Measurements from ENCODE around the gene MRPS23.

The MRPS23 gene

GRCh38 chr17:57849874-57850754, at the start of gene MRPS23:
Gene MRPS23, minus strand, starts transcription at chr17:57850044. Its CDS starts 34 bp downstream, at chr17:57850010.
- Histone ChIP-seq H3K36me3 (ENCODE audit: control insufficient read depth in 1 of 2, insufficient read depth in 2 of 2, low read length in 2 of 2) (peaks cover 0 to 6% of the 10 kb centered on the region in 2 donors), H3K4me1 (ENCODE audit: control insufficient read depth in 1 of 2, insufficient read depth in 2 of 2, low read length in 2 of 2) (peaks cover 37 to 39% of the 10 kb centered on the region in 2 donors), H3K27me3 (ENCODE audit: control insufficient read depth in 1 of 2, insufficient read depth in 2 of 2, low read length in 2 of 2) (no peaks in the 10 kb centered on the region)

GRCh38 chr17:57899391-57899790, 49.5 kb upstream of the MRPS23 start:
- Histone ChIP-seq H3K4me3 (ENCODE audit: low read depth in 1 of 2, low read length in 2 of 2) (no peak overlapping the region), H3K9me3 (ENCODE audit: control insufficient read depth in 1 of 2, low read length in 2 of 2) (no peaks in the 10 kb centered on the region), H3K27ac (ENCODE audit: low read depth, low read length) (peak overlapping the region; percentile 68), H3K4me1 (ENCODE audit: control insufficient read depth in 1 of 2, insufficient read depth in 2 of 2, low read length in 2 of 2) (peaks cover 61 to 74% of the 10 kb centered on the region in 2 donors), H3K36me3 (ENCODE audit: control insufficient read depth in 1 of 2, insufficient read depth in 2 of 2, low read length in 2 of 2) (no peaks in the 10 kb centered on the region), H3K9ac (ENCODE audit: low read depth in 1 of 2, low read length in 2 of 2) (peak overlapping the region; percentile 20 to 29), H3K27me3 (ENCODE audit: control insufficient read depth in 1 of 2, insufficient read depth in 2 of 2, low read length in 2 of 2) (no peaks in the 10 kb centered on the region)

More at GRCh38 chr17:57849874-57850754, at the start of gene MRPS23:
- Histone ChIP-seq H3K9ac (ENCODE audit: low read depth in 1 of 2, low read length in 2 of 2) (peak within 1 kb of the TSS; percentile 82 to 87), H3K9me3 (ENCODE audit: control insufficient read depth in 1 of 2, low read length in 2 of 2) (no peaks in the 10 kb centered on the region), H3K4me3 (ENCODE audit: low read depth in 1 of 2, low read length in 2 of 2) (peak within 1 kb of the TSS; percentile 90 to 99), H3K27ac (ENCODE audit: low read depth, low read length) (peak within 1 kb of the TSS; percentile 91)

- H3K4me1 ChIP-seq (ENCODE audit: control insufficient read depth in 1 of 2, insufficient read depth in 2 of 2, low read length in 2 of 2): peaks cover 57 to 68% of the 10 kb centered on the region in 2 donors
- no peak overlapping the region for H3K4me3 ChIP-seq (ENCODE audit: low read depth in 1 of 2, low read length in 2 of 2)
- peak overlapping the region; percentile 20 to 41 for H3K9ac ChIP-seq (ENCODE audit: low read depth in 1 of 2, low read length in 2 of 2)
- peak overlapping the region; percentile 68 for H3K27ac ChIP-seq (ENCODE audit: low read depth, low read length)
- no peaks in the 10 kb centered on the region for H3K27me3 ChIP-seq (ENCODE audit: control insufficient read depth in 1 of 2, insufficient read depth in 2 of 2, low read length in 2 of 2)
- no peaks in the 10 kb centered on the region for H3K36me3 ChIP-seq (ENCODE audit: control insufficient read depth in 1 of 2, insufficient read depth in 2 of 2, low read length in 2 of 2)
- H3K9me3 ChIP-seq (ENCODE audit: control insufficient read depth in 1 of 2, low read length in 2 of 2): no peaks in the 10 kb centered on the region
These were observed 48.9 kb upstream of the MRPS23 start for GRCh38 chr17:57898487-57899311.

GRCh38 chr17:57895382-57896060, 45.7 kb upstream of the MRPS23 start:
- no peak overlapping the region for H3K4me3 ChIP-seq (ENCODE audit: low read depth in 1 of 2, low read length in 2 of 2)
- no peaks in the 10 kb centered on the region for H3K36me3 ChIP-seq (ENCODE audit: control insufficient read depth in 1 of 2, insufficient read depth in 2 of 2, low read length in 2 of 2)
- peaks cover 59 to 61% of the 10 kb centered on the region in 2 donors for H3K4me1 ChIP-seq (ENCODE audit: control insufficient read depth in 1 of 2, insufficient read depth in 2 of 2, low read length in 2 of 2)
- H3K9me3 ChIP-seq (ENCODE audit: control insufficient read depth in 1 of 2, low read length in 2 of 2): no peaks in the 10 kb centered on the region
- H3K27ac ChIP-seq (ENCODE audit: low read depth, low read length): peak overlapping the region; percentile 7
- H3K27me3 ChIP-seq (ENCODE audit: control insufficient read depth in 1 of 2, insufficient read depth in 2 of 2, low read length in 2 of 2): no peaks in the 10 kb centered on the region
- H3K9ac ChIP-seq (ENCODE audit: low read depth in 1 of 2, low read length in 2 of 2): no peak overlapping the region

- H3K9me3 ChIP-seq (ENCODE audit: control insufficient read depth in 1 of 2, low read length in 2 of 2): no peaks in the 10 kb centered on the region
- no peak overlapping the region for H3K27ac ChIP-seq (ENCODE audit: low read depth, low read length)
- H3K4me1 ChIP-seq (ENCODE audit: control insufficient read depth in 1 of 2, insufficient read depth in 2 of 2, low read length in 2 of 2): peaks cover 59 to 62% of the 10 kb centered on the region in 2 donors
- H3K27me3 ChIP-seq (ENCODE audit: control insufficient read depth in 1 of 2, insufficient read depth in 2 of 2, low read length in 2 of 2): no peaks in the 10 kb centered on the region
- no peak overlapping the region for H3K4me3 ChIP-seq (ENCODE audit: low read depth in 1 of 2, low read length in 2 of 2)
- H3K36me3 ChIP-seq (ENCODE audit: control insufficient read depth in 1 of 2, insufficient read depth in 2 of 2, low read length in 2 of 2): no peaks in the 10 kb centered on the region
- no peak overlapping the region for H3K9ac ChIP-seq (ENCODE audit: low read depth in 1 of 2, low read length in 2 of 2)
These were observed 45.0 kb upstream of the MRPS23 start for GRCh38 chr17:57894848-57895247.

- Histone ChIP-seq H3K4me3 (ENCODE audit: low read depth in 1 of 2, low read length in 2 of 2) (peak overlapping the region; percentile 14 to 38), H3K36me3 (ENCODE audit: control insufficient read depth in 1 of 2, insufficient read depth in 2 of 2, low read length in 2 of 2) (no peaks in the 10 kb centered on the region), H3K9ac (ENCODE audit: low read depth in 1 of 2, low read length in 2 of 2) (peak overlapping the region; percentile 36 to 57), H3K27ac (ENCODE audit: low read depth, low read length) (peak overlapping the region; percentile 86), H3K4me1 (ENCODE audit: control insufficient read depth in 1 of 2, insufficient read depth in 2 of 2, low read length in 2 of 2) (peaks cover 48 to 49% of the 10 kb centered on the region in 2 donors), H3K9me3 (ENCODE audit: control insufficient read depth in 1 of 2, low read length in 2 of 2) (no peaks in the 10 kb centered on the region), H3K27me3 (ENCODE audit: control insufficient read depth in 1 of 2, insufficient read depth in 2 of 2, low read length in 2 of 2) (no peaks in the 10 kb centered on the region)
These were observed 43.2 kb upstream of the MRPS23 start for GRCh38 chr17:57892820-57893595.

- H3K9ac ChIP-seq (ENCODE audit: low read depth in 1 of 2, low read length in 2 of 2): peak overlapping the region in 1 of 2 donors; percentile 57
- H3K4me3 ChIP-seq (ENCODE audit: low read depth in 1 of 2, low read length in 2 of 2): peak overlapping the region; percentile 14 to 38
- no peaks in the 10 kb centered on the region for H3K36me3 ChIP-seq (ENCODE audit: control insufficient read depth in 1 of 2, insufficient read depth in 2 of 2, low read length in 2 of 2)
- peak overlapping the region; percentile 86 for H3K27ac ChIP-seq (ENCODE audit: low read depth, low read length)
- peaks cover 46 to 47% of the 10 kb centered on the region in 2 donors for H3K4me1 ChIP-seq (ENCODE audit: control insufficient read depth in 1 of 2, insufficient read depth in 2 of 2, low read length in 2 of 2)
- no peaks in the 10 kb centered on the region for H3K27me3 ChIP-seq (ENCODE audit: control insufficient read depth in 1 of 2, insufficient read depth in 2 of 2, low read length in 2 of 2)
- H3K9me3 ChIP-seq (ENCODE audit: control insufficient read depth in 1 of 2, low read length in 2 of 2): no peaks in the 10 kb centered on the region
These were observed 42.4 kb upstream of the MRPS23 start for GRCh38 chr17:57892146-57892819.

- Histone ChIP-seq H3K27ac (ENCODE audit: low read depth, low read length) (no peak overlapping the region), H3K4me3 (ENCODE audit: low read depth in 1 of 2, low read length in 2 of 2) (no peak overlapping the region), H3K9me3 (ENCODE audit: control insufficient read depth in 1 of 2, low read length in 2 of 2) (no peaks in the 10 kb centered on the region), H3K9ac (ENCODE audit: low read depth in 1 of 2, low read length in 2 of 2) (no peak overlapping the region), H3K27me3 (ENCODE audit: control insufficient read depth in 1 of 2, insufficient read depth in 2 of 2, low read length in 2 of 2) (no peaks in the 10 kb centered on the region), H3K4me1 (ENCODE audit: control insufficient read depth in 1 of 2, insufficient read depth in 2 of 2, low read length in 2 of 2) (peaks cover 46 to 47% of the 10 kb centered on the region in 2 donors), H3K36me3 (ENCODE audit: control insufficient read depth in 1 of 2, insufficient read depth in 2 of 2, low read length in 2 of 2) (no peaks in the 10 kb centered on the region)
These were observed 41.0 kb upstream of the MRPS23 start for GRCh38 chr17:57890857-57891232.
